Fibroblast of villous mesenchyme (primary cell): Measurements from ENCODE around the gene SAMD4B. TPM values are rescaled to one million over a fixed set of nuclear protein-coding genes. Genes with fewer than 3 reads are reported as not detected.
"Not testable (repeated sequence)": the region's sequence is repeated elsewhere in the genome, so short reads cannot be mapped to it uniquely, and the experiment has no call there.

Experiments
- DNase-seq: peaks from one replicate; pipeline ENCODE4 v3.0.0-alpha.2; 2010; ENCODE audit warnings: low read depth
- H3K4me3 ChIP-seq: 2 replicates; pipeline ENCODE4 v1.5.1; 2011; ENCODE audit warnings: low read depth, mild to moderate bottlenecking, low read length
- CTCF ChIP-seq: IDR thresholded peaks from 2 replicates; pipeline ENCODE4 v1.5.1; 2012; ENCODE audit warnings: low read depth, mild to moderate bottlenecking, low read length; ENCODE audit not compliant: insufficient read depth
- total RNA-seq: library from RNA; depleted of rRNA; stranded (reverse); fragments of >200 nt; gene quantifications from 2 replicates; pipeline ENCODE4 v1.2.3, GENCODE V29; 2012

The SAMD4B gene
- total RNA-seq, 1 donor = 38.0 TPM

GRCh38 chr19:39377373-39378362 lies 35.4 kb downstream of the SAMD4B start:
- no peak for TF ChIP-seq CTCF
- no peak overlapping the region for H3K4me3 ChIP-seq
- no peak for DNase-seq

GRCh38 chr19:39379366-39379765 lies 37.1 kb downstream of the SAMD4B start:
- not testable (repeated sequence) for H3K4me3 ChIP-seq, DNase-seq

- TF ChIP-seq CTCF = no peak
- H3K4me3 ChIP-seq = no peak overlapping the region
- DNase-seq = no peak
Observed at GRCh38 chr19:39379865-39380396, 37.7 kb downstream of the SAMD4B start.

- no peak for TF ChIP-seq CTCF
- DNase-seq = no peak
- H3K4me3 ChIP-seq = no peak overlapping the region
Observed at GRCh38 chr19:39380521-39381502, 38.6 kb downstream of the SAMD4B start.

GRCh38 chr19:39381910-39382611 lies 39.8 kb downstream of the SAMD4B start:
- no peak overlapping the region for H3K4me3 ChIP-seq
- TF ChIP-seq CTCF = no peak
- DNase-seq = no peak

GRCh38 chr19:39382991-39383828 lies 41.0 kb downstream of the SAMD4B start:
- H3K4me3 ChIP-seq = no peak overlapping the region
- DNase-seq = no peak
- TF ChIP-seq CTCF = no peak
